Measurements from ENCODE around the gene NHLRC4. TPM values are rescaled to one million over a fixed set of nuclear protein-coding genes. Genes with fewer than 3 reads are reported as not detected.

Gene NHLRC4
- total and polyA plus RNA-seq, 9 of the 15 experiments (the other 6 are each of a cell fraction or from before 2014, with no cell fraction given), result 0.24 to 3.7 (median 1.3) TPM; not detected in 2

DNA sequence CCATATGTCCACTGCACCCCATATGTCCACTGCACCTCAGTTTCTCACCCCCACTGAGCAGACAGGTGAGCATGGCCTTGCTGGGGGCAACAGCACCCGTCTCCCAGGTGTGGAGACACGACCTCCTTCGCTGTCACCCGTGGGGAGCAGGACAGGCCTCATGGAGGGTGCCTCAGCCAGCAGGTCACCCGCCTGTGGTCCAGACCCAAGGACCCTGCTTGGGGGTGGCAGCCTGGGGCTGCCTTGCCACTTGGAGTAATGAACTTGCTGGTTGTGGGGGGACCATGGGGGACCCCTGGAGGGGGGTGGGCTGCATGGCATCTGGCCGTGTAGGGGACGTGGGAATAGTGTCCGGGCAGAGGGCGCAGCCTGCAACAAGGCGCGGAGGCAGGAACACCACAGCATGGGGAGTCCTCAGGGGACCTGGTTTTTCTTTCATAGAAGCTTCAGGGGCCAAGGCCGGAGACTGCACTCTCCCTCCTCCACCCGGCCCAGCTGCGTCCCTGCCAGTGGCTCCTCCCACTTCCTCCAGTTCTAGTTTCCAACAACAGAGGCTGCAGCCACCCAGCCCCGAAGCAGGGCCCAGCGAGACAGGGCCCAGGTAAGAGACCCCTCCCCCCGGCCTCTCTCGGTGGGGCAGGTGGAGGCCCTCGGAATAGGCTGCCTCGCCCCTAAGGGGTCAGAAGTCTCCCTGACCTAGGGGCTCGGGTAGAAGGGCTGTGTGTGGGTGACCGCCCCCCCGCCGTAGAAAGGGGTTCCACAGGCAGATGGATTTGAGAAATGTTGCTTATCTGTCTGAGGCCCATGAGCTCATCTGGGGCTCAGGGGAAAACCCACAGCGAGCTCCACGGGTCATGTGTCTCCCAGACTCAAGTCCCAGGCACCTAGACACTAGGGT, at the start of gene NHLRC4 (continued):
- TF ChIP-seq SIN3B (IDR thresholded peaks at IDR 0.05; ENCODE audit: low read depth), result no peak
- TF ChIP-seq, protein P1, sequence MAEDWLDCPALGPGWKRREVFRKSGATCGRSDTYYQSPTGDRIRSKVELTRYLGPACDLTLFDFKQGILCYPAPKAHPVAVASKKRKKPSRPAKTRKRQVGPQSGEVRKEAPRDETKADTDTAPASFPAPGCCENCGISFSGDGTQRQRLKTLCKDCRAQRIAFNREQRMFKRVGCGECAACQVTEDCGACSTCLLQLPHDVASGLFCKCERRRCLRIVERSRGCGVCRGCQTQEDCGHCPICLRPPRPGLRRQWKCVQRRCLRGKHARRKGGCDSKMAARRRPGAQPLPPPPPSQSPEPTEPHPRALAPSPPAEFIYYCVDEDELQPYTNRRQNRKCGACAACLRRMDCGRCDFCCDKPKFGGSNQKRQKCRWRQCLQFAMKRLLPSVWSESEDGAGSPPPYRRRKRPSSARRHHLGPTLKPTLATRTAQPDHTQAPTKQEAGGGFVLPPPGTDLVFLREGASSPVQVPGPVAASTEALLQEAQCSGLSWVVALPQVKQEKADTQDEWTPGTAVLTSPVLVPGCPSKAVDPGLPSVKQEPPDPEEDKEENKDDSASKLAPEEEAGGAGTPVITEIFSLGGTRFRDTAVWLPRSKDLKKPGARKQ (CRISPR knock-in tag; IDR thresholded peaks at IDR 0.05), result no peak
- TF ChIP-seq HDAC8 (tag; IDR thresholded peaks at IDR 0.05), result peak; percentile 38; the same call in 1 of the 2 replicates
- TF ChIP-seq, protein P2, sequence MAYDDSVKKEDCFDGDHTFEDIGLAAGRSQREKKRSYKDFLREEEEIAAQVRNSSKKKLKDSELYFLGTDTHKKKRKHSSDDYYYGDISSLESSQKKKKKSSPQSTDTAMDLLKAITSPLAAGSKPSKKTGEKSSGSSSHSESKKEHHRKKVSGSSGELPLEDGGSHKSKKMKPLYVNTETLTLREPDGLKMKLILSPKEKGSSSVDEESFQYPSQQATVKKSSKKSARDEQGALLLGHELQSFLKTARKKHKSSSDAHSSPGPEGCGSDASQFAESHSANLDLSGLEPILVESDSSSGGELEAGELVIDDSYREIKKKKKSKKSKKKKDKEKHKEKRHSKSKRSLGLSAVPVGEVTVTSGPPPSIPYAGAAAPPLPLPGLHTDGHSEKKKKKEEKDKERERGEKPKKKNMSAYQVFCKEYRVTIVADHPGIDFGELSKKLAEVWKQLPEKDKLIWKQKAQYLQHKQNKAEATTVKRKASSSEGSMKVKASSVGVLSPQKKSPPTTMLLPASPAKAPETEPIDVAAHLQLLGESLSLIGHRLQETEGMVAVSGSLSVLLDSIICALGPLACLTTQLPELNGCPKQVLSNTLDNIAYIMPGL (CRISPR knock-in tag; IDR thresholded peaks at IDR 0.05), result no peak
- TF ChIP-seq RAD21 (CRISPR knock-in tag; conservative IDR thresholded peaks at IDR 0.05 in 1 of 2, IDR thresholded peaks at IDR 0.05 in 1 of 2), result peak in 1 of 2 experiments; percentile 18; a peak in 1 of 4 replicates
- TF ChIP-seq BRD4 (IDR thresholded peaks at IDR 0.05), result no peak
- no peak for TF ChIP-seq TBL1XR1 (IDR thresholded peaks at IDR 0.05; ENCODE audit: low read length in 2 of 2)
- no peak for TF ChIP-seq ELF4 (CRISPR knock-in tag; IDR thresholded peaks at IDR 0.05)
- TF ChIP-seq ZNF3 (CRISPR knock-in tag; IDR thresholded peaks at IDR 0.05), result no peak
- peak; percentile 53 for TF ChIP-seq GABPA (tag; conservative IDR thresholded peaks at IDR 0.05; ENCODE audit: low read depth)
- TF ChIP-seq MED1 (CRISPR knock-in tag; IDR thresholded peaks at IDR 0.05; ENCODE audit: borderline replicate concordance), result no peak
- TF ChIP-seq NEUROD1 (IDR thresholded peaks at IDR 0.05; ENCODE audit: borderline replicate concordance, low read depth, low read length, partially characterized antibody), result peak; percentile 46
- peak; percentile 82 for TF ChIP-seq ARID1B (IDR thresholded peaks at IDR 0.05)
- no peak for TF ChIP-seq STAG1 (CRISPR knock-in tag; IDR thresholded peaks at IDR 0.05; ENCODE audit: borderline replicate concordance)
- no peak for TF ChIP-seq SRSF3 (IDR thresholded peaks at IDR 0.05; ENCODE audit: insufficient read depth, low read length)
- TF ChIP-seq GTF2E2 (tag; IDR thresholded peaks at IDR 0.05), result no peak; the same call in 1 of the 2 replicates
- TF ChIP-seq, protein P3, sequence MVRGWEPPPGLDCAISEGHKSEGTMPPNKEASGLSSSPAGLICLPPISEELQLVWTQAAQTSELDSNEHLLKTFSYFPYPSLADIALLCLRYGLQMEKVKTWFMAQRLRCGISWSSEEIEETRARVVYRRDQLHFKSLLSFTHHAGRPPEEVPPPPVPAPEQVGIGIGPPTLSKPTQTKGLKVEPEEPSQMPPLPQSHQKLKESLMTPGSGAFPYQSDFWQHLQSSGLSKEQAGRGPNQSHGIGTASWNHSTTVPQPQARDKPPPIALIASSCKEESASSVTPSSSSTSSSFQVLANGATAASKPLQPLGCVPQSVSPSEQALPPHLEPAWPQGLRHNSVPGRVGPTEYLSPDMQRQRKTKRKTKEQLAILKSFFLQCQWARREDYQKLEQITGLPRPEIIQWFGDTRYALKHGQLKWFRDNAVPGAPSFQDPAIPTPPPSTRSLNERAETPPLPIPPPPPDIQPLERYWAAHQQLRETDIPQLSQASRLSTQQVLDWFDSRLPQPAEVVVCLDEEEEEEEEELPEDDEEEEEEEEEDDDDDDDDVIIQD (CRISPR knock-in tag; IDR thresholded peaks at IDR 0.05), result no peak
